Epithelial cell of esophagus (primary cell): ENCODE results near the gene NEU2.

Experiments
- DNase-seq: peaks from one replicate; pipeline ENCODE4 v3.0.0; 2010; ENCODE audit warnings: low read depth
- H3K4me3 ChIP-seq: 2 replicates; pipeline ENCODE4 v1.5.1; 2011; ENCODE audit warnings: mild to moderate bottlenecking, low read length, control low read depth
- CTCF ChIP-seq: IDR thresholded peaks from 2 replicates; pipeline ENCODE4 v1.5.1; 2011; ENCODE audit warnings: low read depth, mild to moderate bottlenecking, low read length, control low read depth, inconsistent platforms; ENCODE audit not compliant: insufficient read depth; ENCODE audit errors: missing control alignments

The NEU2 gene

GRCh38 chr2:233040571-233040970, 8.1 kb downstream of the NEU2 start:
- H3K4me3 ChIP-seq: no peak overlapping the region
- DNase-seq: no peak
- no peak for TF ChIP-seq CTCF

- no peak for DNase-seq
- H3K4me3 ChIP-seq: no peak overlapping the region
- TF ChIP-seq CTCF: no peak
Measured at GRCh38 chr2:233041722-233042323, 9.4 kb downstream of the NEU2 start.

GRCh38 chr2:233042549-233042948, 10.1 kb downstream of the NEU2 start:
- no peak overlapping the region for H3K4me3 ChIP-seq
- TF ChIP-seq CTCF: no peak
- DNase-seq: no peak

GRCh38 chr2:233044974-233045605, 12.6 kb downstream of the NEU2 start:
- DNase-seq: no peak
- no peak overlapping the region for H3K4me3 ChIP-seq
- no peak for TF ChIP-seq CTCF

- no peak for DNase-seq
- no peak for TF ChIP-seq CTCF
- H3K4me3 ChIP-seq: no peak overlapping the region
Measured at GRCh38 chr2:233047206-233047605, 14.7 kb downstream of the NEU2 start.

GRCh38 chr2:233047667-233048066, 15.2 kb downstream of the NEU2 start:
- no peak overlapping the region for H3K4me3 ChIP-seq
- DNase-seq: no peak
- no peak for TF ChIP-seq CTCF
